Esophagus squamous epithelium (tissue), 5 donors: ENCODE data around the gene MPC2. TPM values are rescaled to one million over a fixed set of nuclear protein-coding genes. Genes with fewer than 3 reads are reported as not detected.

Source experiments
- DNase-seq: peaks from one replicate; lab custom pipeline; 2025; lab: John Stamatoyannopoulos, UW
- H3K27ac ChIP-seq, 4 donors: fragments of 200-600 bp; sonication (generic); one replicate each; pipeline ENCODE4 v1.5.1; 2016 to 2019; ENCODE audit warnings: mild to moderate bottlenecking in 1 of 4
- H3K27me3 ChIP-seq, 4 donors: fragments of 200-600 bp; sonication (generic); 1 replicate in 3 of 4; 2 replicates in 1 of 4; pipeline versions ENCODE4 v1.5.1 to v1.6.0; 2017 to 2021; ENCODE audit warnings: antibody characterized with exemption in 1 of 4
- H3K36me3 ChIP-seq, 3 donors: fragments of 200-600 bp; sonication (generic); one replicate each; pipeline ENCODE4 v1.5.1; 2016 to 2019
- H3K4me1 ChIP-seq, 3 donors: fragments of 200-600 bp; sonication (generic); one replicate each; pipeline ENCODE4 v1.5.1; 2017 to 2019
- H3K4me3 ChIP-seq, 4 donors: fragments of 200-600 bp; sonication (generic); 1 replicate in 3 of 4; 2 replicates in 1 of 4; pipeline ENCODE4 v1.5.1; 2016 to 2019; ENCODE audit warnings: mild to moderate bottlenecking in 2 of 4, moderate library complexity in 1 of 4
- H3K9me3 ChIP-seq, 3 donors: fragments of 200-600 bp; sonication (generic); one replicate each; pipeline ENCODE4 v1.5.1; 2016 to 2019
- POLR2A ChIP-seq, 4 donors: fragments of 450-650 bp; IDR thresholded peaks; one replicate each; pipeline ENCODE4 v1.6.1; 2017; ENCODE audit warnings: antibody characterized with exemption in 4 of 4, mild to moderate bottlenecking in 4 of 4, moderate library complexity in 3 of 4
- WGBS, 2 donors: methylation state at CpG; one replicate each; pipeline ENCODE4 v1.1.5; 2018; 5-methylcytosine and 5-hydroxymethylcytosine counted together
- intact Hi-C: fragments of 100-400 bp; cut with DNase I; formaldehyde crosslinking; loops from one replicate; pipeline ENCODE4 v1.15.0; 2022
- total RNA-seq, 4 donors: library from RNA; depleted of rRNA; stranded (reverse); fragments of >200 nt; gene quantifications; one replicate each; pipeline ENCODE4 v1.1.0, GENCODE V29; 2016
- TF ChIP-seq, protein P1 (sequence below), 6 experiments: fragments of 450-650 bp in 4 of 6; fragments of 200-600 bp in 2 of 6; sonication (generic) in 2 of 6; IDR thresholded peaks; one replicate each; pipeline ENCODE4 v1.5.1; 2016 to 2019; ENCODE audit warnings: antibody characterized with exemption in 6 of 6, mild to moderate bottlenecking in 4 of 6, moderate library complexity in 4 of 6
- donor health status: DM: yes; HTN: yes; CAD: no.

The MPC2 gene
- total RNA-seq, 4 donors from 2014 or later = 13.2 to 62.7 (median 27.4) TPM

DNA sequence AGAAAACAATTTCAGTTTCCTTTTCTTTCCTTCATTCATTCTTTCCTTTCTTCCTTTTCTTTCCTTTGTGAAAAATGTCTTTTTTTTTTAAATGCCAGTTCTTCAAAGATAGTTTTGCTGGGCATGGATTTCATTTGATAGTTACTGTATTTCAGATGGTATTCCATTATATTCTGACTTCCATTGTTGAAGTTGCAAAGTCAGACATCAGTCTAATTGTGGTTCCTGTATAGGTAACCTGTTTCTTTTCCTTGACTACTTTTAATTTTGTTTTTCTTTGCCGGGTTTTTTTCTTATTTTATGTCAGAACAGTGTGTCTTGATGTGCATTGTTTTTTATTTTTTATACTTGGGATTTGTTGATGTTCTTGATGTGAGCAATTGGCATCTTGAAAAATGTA is 40.4 kb upstream of the MPC2 start:
- 93 to 94% methylated on average over 1 of the region's 1 CpG for WGBS, 2 donors
- no peaks in the 10 kb centered on the region for H3K9me3 ChIP-seq
- DNase-seq = no peak
- H3K4me1 ChIP-seq = no peaks in the 10 kb centered on the region
- peaks cover 0 to 75% (median 13%) of the 10 kb centered on the region in 3 donors for H3K36me3 ChIP-seq
- no peaks in the 10 kb centered on the region for H3K27me3 ChIP-seq
- TF ChIP-seq POLR2A (IDR thresholded peaks at IDR 0.05) = no peak
- no peak overlapping the region for H3K27ac ChIP-seq
- intact Hi-C loops = no loop called here
- no peak overlapping the region for H3K4me3 ChIP-seq

DNA sequence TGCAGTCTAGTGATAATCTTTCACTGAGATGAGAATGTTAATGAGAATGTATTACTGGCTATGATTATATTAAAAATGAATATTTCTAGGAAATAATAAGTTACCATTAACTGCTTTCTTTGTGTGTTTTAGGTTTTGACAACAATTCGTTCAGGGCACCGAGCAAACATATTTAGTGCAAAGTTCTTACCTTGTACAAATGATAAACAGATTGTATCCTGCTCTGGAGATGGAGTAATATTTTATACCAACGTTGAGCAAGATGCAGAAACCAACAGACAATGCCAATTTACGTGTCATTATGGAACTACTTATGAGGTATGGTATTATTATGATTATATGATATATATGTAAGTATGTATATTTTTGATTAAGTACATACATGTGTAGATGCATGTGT is 37.8 kb upstream of the MPC2 start:
- no peaks in the 10 kb centered on the region for H3K4me1 ChIP-seq
- DNase-seq = no peak
- H3K27ac ChIP-seq = no peak overlapping the region
- TF ChIP-seq, protein P1, sequence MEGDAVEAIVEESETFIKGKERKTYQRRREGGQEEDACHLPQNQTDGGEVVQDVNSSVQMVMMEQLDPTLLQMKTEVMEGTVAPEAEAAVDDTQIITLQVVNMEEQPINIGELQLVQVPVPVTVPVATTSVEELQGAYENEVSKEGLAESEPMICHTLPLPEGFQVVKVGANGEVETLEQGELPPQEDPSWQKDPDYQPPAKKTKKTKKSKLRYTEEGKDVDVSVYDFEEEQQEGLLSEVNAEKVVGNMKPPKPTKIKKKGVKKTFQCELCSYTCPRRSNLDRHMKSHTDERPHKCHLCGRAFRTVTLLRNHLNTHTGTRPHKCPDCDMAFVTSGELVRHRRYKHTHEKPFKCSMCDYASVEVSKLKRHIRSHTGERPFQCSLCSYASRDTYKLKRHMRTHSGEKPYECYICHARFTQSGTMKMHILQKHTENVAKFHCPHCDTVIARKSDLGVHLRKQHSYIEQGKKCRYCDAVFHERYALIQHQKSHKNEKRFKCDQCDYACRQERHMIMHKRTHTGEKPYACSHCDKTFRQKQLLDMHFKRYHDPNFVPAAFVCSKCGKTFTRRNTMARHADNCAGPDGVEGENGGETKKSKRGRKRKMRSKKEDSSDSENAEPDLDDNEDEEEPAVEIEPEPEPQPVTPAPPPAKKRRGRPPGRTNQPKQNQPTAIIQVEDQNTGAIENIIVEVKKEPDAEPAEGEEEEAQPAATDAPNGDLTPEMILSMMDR (IDR thresholded peaks at IDR 0.05) = no peak
- no peak for TF ChIP-seq POLR2A (IDR thresholded peaks at IDR 0.05)
- intact Hi-C loops = no loop called here
- no peak overlapping the region for H3K4me3 ChIP-seq
- H3K27me3 ChIP-seq = no peaks in the 10 kb centered on the region
- WGBS, 2 donors = 85 to 87% methylated on average over 4 of the region's 4 CpGs
- peaks cover 0 to 68% (median 13%) of the 10 kb centered on the region in 3 donors for H3K36me3 ChIP-seq
- H3K9me3 ChIP-seq = no peaks in the 10 kb centered on the region

DNA sequence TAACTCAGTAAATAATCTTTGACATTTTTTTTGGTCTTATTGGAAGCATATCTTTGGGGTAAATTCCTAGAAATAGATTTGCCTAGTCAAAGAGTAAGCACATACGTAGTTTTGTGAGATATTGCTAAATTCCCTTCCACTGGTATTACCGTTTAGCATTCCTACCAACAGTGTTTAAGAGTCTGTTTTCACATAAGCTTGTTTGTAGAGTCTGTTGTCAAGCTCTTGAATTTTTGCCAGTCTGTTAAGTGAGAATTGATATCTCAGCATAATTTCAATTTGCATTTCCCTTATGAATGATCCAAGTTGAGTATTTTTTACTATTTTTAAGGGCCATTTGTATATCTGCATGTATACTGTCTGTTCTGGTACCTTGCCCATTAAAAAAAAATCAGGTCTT is 37.0 kb upstream of the MPC2 start:
- H3K27ac ChIP-seq = no peak overlapping the region
- no peaks in the 10 kb centered on the region for H3K27me3 ChIP-seq
- H3K4me3 ChIP-seq = no peak overlapping the region
- intact Hi-C loops = no loop called here
- H3K9me3 ChIP-seq = no peaks in the 10 kb centered on the region
- 85 to 87% methylated on average over 2 of the region's 2 CpGs for WGBS, 2 donors
- H3K4me1 ChIP-seq = no peaks in the 10 kb centered on the region
- TF ChIP-seq, protein P1 (IDR thresholded peaks at IDR 0.05) = no peak
- no peak for TF ChIP-seq POLR2A (IDR thresholded peaks at IDR 0.05)
- no peak for DNase-seq
- peaks cover 0 to 69% (median 13%) of the 10 kb centered on the region in 3 donors for H3K36me3 ChIP-seq

DNA sequence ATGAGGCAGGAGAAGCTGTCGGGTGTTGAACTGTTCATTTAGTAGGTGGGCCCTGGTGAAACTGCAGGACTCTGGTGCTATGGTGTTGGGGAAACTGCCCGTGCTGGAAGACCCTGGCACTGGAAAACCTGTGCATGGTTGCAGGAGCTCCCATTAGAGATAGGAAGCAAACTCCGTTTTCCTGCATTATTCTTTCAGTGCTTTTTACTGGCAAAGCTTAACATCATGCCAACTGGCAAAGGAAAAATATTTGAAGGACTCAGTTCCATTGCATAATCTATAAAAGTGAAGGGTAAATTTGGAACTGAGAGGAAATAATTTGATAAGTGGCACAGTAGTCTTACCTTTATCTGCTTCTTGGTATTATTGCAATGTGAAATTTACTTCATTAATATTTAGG is 31.7 kb upstream of the MPC2 start:
- H3K27ac ChIP-seq = no peak overlapping the region
- H3K27me3 ChIP-seq = no peaks in the 10 kb centered on the region
- DNase-seq = no peak
- peaks cover 0 to 55% (median 0%) of the 10 kb centered on the region in 3 donors for H3K36me3 ChIP-seq
- H3K4me3 ChIP-seq = no peak overlapping the region
- no peaks in the 10 kb centered on the region for H3K9me3 ChIP-seq
- intact Hi-C loops = no loop called here
- WGBS, 2 donors = 66 to 70% methylated on average over 3 of the region's 3 CpGs
- TF ChIP-seq POLR2A (IDR thresholded peaks at IDR 0.05) = no peak
- TF ChIP-seq, protein P1 (IDR thresholded peaks at IDR 0.05) = no peak
- H3K4me1 ChIP-seq = no peaks in the 10 kb centered on the region

DNA sequence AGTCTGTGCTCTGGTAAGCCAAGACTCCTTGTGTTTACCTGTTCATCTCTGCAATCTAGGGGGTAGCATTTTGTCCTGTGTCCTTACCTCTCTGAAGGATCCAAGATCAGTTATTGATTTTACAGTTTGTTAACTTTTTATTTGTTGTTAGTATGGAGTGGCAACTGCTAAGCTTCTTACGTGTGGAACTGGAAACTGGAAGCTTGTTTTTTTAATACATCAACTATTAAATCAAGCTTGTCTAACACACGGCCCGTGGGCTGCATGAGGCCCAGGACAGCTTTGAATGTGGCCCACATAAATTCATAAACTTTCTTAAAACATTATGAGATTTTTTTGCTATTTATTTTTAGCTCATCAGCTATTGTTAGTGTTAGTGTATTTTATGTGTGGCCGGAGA is 29.2 kb upstream of the MPC2 start:
- no peaks in the 10 kb centered on the region for H3K9me3 ChIP-seq
- DNase-seq = no peak
- intact Hi-C loops = no loop called here
- peaks cover 0 to 52% (median 0%) of the 10 kb centered on the region in 3 donors for H3K36me3 ChIP-seq
- no peak overlapping the region for H3K27ac ChIP-seq
- WGBS, 2 donors = 87 to 91% methylated on average over 4 of the region's 4 CpGs
- no peak overlapping the region for H3K4me3 ChIP-seq
- H3K4me1 ChIP-seq = no peaks in the 10 kb centered on the region
- H3K27me3 ChIP-seq = no peaks in the 10 kb centered on the region
- TF ChIP-seq, protein P1 (IDR thresholded peaks at IDR 0.05) = no peak
- no peak for TF ChIP-seq POLR2A (IDR thresholded peaks at IDR 0.05)

DNA sequence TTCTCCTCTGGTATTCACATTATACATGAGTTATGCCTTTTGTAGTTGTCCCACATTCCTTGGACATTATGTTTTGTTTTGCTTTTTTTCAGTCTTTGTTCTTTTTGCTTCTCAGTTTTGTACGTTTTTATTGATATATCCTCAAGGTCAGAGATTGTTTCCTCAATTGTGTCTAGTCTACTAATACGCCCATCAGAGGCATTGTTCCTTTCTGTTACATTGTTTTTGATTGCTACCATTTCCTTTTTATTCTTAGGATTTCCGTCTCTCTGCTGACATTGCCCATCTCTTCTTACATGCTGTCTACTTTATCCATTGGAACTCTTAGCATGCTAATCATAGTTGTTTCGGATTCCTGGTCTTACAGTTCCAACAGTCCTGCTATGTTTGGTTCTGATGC is 27.8 kb upstream of the MPC2 start:
- H3K9me3 ChIP-seq = no peaks in the 10 kb centered on the region
- no peaks in the 10 kb centered on the region for H3K4me1 ChIP-seq
- no peaks in the 10 kb centered on the region for H3K27me3 ChIP-seq
- H3K4me3 ChIP-seq = no peak overlapping the region
- no peak for TF ChIP-seq POLR2A (IDR thresholded peaks at IDR 0.05)
- TF ChIP-seq, protein P1 (IDR thresholded peaks at IDR 0.05) = no peak
- no peak for DNase-seq
- whole genome bisulfite sequencing, 2 donors = 78 to 83% methylated on average over 4 of the region's 4 CpGs
- no peak overlapping the region for H3K27ac ChIP-seq
- intact Hi-C loops = no loop called here
- H3K36me3 ChIP-seq = peaks cover 0 to 45% (median 0%) of the 10 kb centered on the region in 3 donors
